Esophagus muscularis mucosa (tissue), 4 donors: Measurements from ENCODE around the gene KLHL10. TPM values are rescaled to one million over a fixed set of nuclear protein-coding genes. Genes with fewer than 3 reads are reported as not detected.

Experiments
- DNase-seq: peaks from one replicate; pipeline ENCODE4 v3.0.0-alpha.2; 2017; ENCODE audit errors: extremely low spot score
- H3K27ac ChIP-seq, 4 donors: fragments of 200-600 bp; sonication (generic); replicated peaks in 1 of 4; 1 replicate in 3 of 4; 2 replicates in 1 of 4; pipeline ENCODE4 v1.5.1; 2016 to 2019; ENCODE audit warnings: mild to moderate bottlenecking in 1 of 4
- H3K27me3 ChIP-seq, 4 donors: fragments of 200-600 bp; sonication (generic); one replicate each; pipeline versions ENCODE4 v1.5.1 to v1.6.0; 2016 to 2019
- H3K36me3 ChIP-seq, 4 donors: fragments of 200-600 bp; sonication (generic); one replicate each; pipeline ENCODE4 v1.5.1; 2016 to 2019
- H3K4me1 ChIP-seq, 4 donors: fragments of 200-600 bp; sonication (generic); one replicate each; pipeline ENCODE4 v1.5.1; 2016 to 2019
- H3K4me3 ChIP-seq, 4 donors: fragments of 200-600 bp; sonication (generic); 1 replicate in 2 of 4; 2 replicates in 2 of 4; pipeline ENCODE4 v1.5.1; 2016 to 2019; ENCODE audit warnings: mild to moderate bottlenecking in 4 of 4, moderate library complexity in 1 of 4
- H3K9me3 ChIP-seq, 4 donors: fragments of 200-600 bp; sonication (generic); 1 replicate in 3 of 4; 2 replicates in 1 of 4; pipeline ENCODE4 v1.5.1; 2016 to 2019
- EP300 ChIP-seq: sonication (generic); formaldehyde crosslinking; IDR thresholded peaks from one replicate; pipeline ENCODE4 v1.6.1; 2017; ENCODE audit warnings: antibody characterized with exemption
- POLR2A ChIP-seq: fragments of 450-650 bp; IDR thresholded peaks from one replicate; pipeline ENCODE4 v1.6.1; 2017; ENCODE audit warnings: antibody characterized with exemption, moderate library complexity, mild to moderate bottlenecking, low read depth
- POLR2AphosphoS5 ChIP-seq, 2 donors: sonication (generic); formaldehyde crosslinking; IDR thresholded peaks; one replicate each; pipeline ENCODE4 v1.6.1; 2017; ENCODE audit warnings: antibody characterized with exemption in 2 of 2
- WGBS: methylation state at CpG from one replicate; pipeline ENCODE4 v1.1.5; 2018; 5-methylcytosine and 5-hydroxymethylcytosine counted together
- intact Hi-C: fragments of 100-400 bp; cut with DNase I; formaldehyde crosslinking; loops from one replicate; pipeline ENCODE4 v1.15.1; 2023
- total RNA-seq, 4 donors: library from RNA; depleted of rRNA; stranded (reverse); fragments of >200 nt; gene quantifications; one replicate each; pipeline versions ENCODE4 v1.1.0 to v1.2.1, GENCODE V29; 2016
- TF ChIP-seq, protein P1 (sequence below), 3 experiments: fragments of 200-600 bp in 2 of 3; fragments of 450-650 bp in 1 of 3; sonication (generic) in 2 of 3; IDR thresholded peaks; one replicate each; pipeline ENCODE4 v1.5.1; 2017 to 2019; ENCODE audit warnings: antibody characterized with exemption in 3 of 3, mild to moderate bottlenecking in 2 of 3, moderate library complexity in 1 of 3

KLHL10 gene
- total RNA-seq, 4 donors from 2014 or later = 1.7 to 3.0 (median 2.7) TPM

GRCh38 chr17:41801374-41802271 lies 36.0 kb upstream of the KLHL10 start:
- DNase-seq = peak; percentile 97
- H3K27me3 ChIP-seq = peaks cover 0 to 17% (median 0%) of the 10 kb centered on the region in 4 donors
- peak overlapping the region in 1 of 4 donors; percentile 28 for H3K27ac ChIP-seq
- peak overlapping the region in 3 of 4 donors; percentile 7 to 38 (median 23) for H3K4me3 ChIP-seq
- WGBS = 29% methylated on average over 8 of the region's 14 CpGs
- H3K4me1 ChIP-seq = peaks cover 7 to 14% (median 9%) of the 10 kb centered on the region in 4 donors
- H3K9me3 ChIP-seq = no peaks in the 10 kb centered on the region
- TF ChIP-seq EP300 = no peak
- TF ChIP-seq POLR2A = no peak
- peak; percentile 6 to 41 for TF ChIP-seq POLR2AphosphoS5 (IDR thresholded peaks at IDR 0.05)
- TF ChIP-seq, protein P1, sequence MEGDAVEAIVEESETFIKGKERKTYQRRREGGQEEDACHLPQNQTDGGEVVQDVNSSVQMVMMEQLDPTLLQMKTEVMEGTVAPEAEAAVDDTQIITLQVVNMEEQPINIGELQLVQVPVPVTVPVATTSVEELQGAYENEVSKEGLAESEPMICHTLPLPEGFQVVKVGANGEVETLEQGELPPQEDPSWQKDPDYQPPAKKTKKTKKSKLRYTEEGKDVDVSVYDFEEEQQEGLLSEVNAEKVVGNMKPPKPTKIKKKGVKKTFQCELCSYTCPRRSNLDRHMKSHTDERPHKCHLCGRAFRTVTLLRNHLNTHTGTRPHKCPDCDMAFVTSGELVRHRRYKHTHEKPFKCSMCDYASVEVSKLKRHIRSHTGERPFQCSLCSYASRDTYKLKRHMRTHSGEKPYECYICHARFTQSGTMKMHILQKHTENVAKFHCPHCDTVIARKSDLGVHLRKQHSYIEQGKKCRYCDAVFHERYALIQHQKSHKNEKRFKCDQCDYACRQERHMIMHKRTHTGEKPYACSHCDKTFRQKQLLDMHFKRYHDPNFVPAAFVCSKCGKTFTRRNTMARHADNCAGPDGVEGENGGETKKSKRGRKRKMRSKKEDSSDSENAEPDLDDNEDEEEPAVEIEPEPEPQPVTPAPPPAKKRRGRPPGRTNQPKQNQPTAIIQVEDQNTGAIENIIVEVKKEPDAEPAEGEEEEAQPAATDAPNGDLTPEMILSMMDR (IDR thresholded peaks at IDR 0.05) = peak in 2 of 3 experiments; percentile 96 to 97
- intact Hi-C loops = loop anchor here (1.0 kb wide), 1 partner anchor 63 kb away; no protein-coding TSS in a partner anchor
- peaks cover 0 to 30% (median 6%) of the 10 kb centered on the region in 4 donors for H3K36me3 ChIP-seq

- Histone ChIP-seq H3K27ac (no peak overlapping the region), H3K9me3 (no peaks in the 10 kb centered on the region), H3K27me3 (peaks cover 0 to 17% (median 0%) of the 10 kb centered on the region in 4 donors), H3K36me3 (peaks cover 0 to 43% (median 6%) of the 10 kb centered on the region in 4 donors), H3K4me3 (no peak overlapping the region), H3K4me1 (peaks cover 7 to 14% (median 9%) of the 10 kb centered on the region in 4 donors)
- intact Hi-C loops = no loop called here
- 74% methylated on average over 19 of the region's 24 CpGs for WGBS
- DNase-seq = no peak
- TF ChIP-seq, protein P1 (IDR thresholded peaks at IDR 0.05) = no peak
- no peak for TF ChIP-seq EP300
- no peak for TF ChIP-seq POLR2A
- no peak for TF ChIP-seq POLR2AphosphoS5 (IDR thresholded peaks at IDR 0.05)
Observed at GRCh38 chr17:41803049-41804020, 34.3 kb upstream of the KLHL10 start.

DNA sequence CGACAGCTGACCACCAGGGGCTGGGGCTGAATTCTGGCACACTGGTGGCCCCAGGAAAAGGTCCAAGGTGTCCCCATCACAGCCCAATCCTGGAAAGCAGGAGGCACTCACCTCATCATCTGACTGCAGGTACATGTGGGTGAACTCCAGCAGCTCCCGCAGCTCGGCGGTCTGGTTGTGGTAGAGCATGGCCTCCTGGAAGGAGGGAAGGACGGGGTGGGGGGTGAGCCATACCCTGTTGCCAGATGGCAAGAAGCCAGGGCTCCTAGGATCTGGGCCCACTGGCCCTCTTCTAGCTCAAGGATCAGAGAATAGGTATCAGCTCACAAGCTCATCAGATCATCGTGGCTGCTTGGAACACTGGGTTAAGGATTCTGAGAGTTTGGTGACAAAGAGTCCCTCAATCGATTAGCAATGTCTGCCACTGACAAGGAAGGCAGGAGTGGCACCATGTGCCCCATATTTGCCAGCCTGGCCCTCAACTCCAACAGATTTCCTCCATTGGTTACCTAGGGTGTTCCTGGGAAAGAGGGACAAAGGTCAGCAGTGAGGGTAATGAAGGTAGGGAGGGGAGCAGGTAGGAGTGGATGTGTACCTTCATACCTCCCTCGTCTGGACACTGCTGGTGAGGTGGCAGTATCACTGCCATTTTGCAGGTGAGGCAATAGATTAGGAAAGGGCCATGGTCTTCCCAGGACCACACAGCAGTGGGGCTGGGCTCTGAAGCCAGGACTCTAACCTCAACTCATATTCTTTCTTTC lies 30.8 kb upstream of the KLHL10 start:
- TF ChIP-seq, protein P1 (IDR thresholded peaks at IDR 0.05) = no peak
- TF ChIP-seq POLR2AphosphoS5 (IDR thresholded peaks at IDR 0.05) (no peak), EP300 (no peak), POLR2A (no peak)
- Histone ChIP-seq H3K4me1 (peaks cover 15 to 31% (median 22%) of the 10 kb centered on the region in 4 donors), H3K27me3 (no peaks in the 10 kb centered on the region), H3K27ac (no peak overlapping the region), H3K36me3 (peaks cover 0 to 49% (median 6%) of the 10 kb centered on the region in 4 donors), H3K4me3 (no peak overlapping the region), H3K9me3 (no peaks in the 10 kb centered on the region)
- 87% methylated on average over 5 of the region's 8 CpGs for WGBS
- intact Hi-C loops = no loop called here
- DNase-seq = no peak
